Loucy (cell line): ENCODE measurements around the gene PMAIP1.

ENCODE experiments used
- EZH2phosphoT487 ChIP-seq: fragments of 200-600 bp; IDR thresholded peaks from 2 replicates; pipeline ENCODE4 v1.6.1; 2018; ENCODE audit warnings: antibody characterized with exemption, mild to moderate bottlenecking, moderate library complexity, borderline replicate concordance
- TF ChIP-seq, protein P1 (sequence below): fragments of 200-600 bp; sonication (generic); conservative IDR thresholded peaks from 2 replicates; pipeline ENCODE4 v1.5.1; 2014; ENCODE audit warnings: mild to moderate bottlenecking, antibody characterized with exemption, low read length

DNA sequence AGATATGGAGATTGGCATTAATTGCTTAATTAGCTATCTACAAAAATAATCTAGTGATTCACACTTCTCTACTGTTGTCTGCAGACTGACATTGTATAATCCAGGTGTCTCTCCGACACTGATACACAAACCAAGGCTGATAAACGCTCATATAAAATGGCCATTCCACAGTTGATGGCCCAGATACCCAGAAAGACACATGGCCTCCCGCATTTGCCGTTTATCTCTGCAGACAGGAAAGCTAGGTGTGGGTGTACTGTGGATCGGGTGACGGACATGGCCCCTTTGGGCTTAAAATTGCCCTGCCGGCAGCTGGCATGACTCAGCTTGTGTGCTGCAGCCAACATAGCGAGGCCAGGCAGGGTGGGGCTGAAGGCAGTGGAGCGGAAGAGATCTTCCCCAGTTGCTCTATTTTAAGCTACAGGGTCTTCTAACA is 18.5 kb downstream of the PMAIP1 start:
- TF ChIP-seq, protein P1, sequence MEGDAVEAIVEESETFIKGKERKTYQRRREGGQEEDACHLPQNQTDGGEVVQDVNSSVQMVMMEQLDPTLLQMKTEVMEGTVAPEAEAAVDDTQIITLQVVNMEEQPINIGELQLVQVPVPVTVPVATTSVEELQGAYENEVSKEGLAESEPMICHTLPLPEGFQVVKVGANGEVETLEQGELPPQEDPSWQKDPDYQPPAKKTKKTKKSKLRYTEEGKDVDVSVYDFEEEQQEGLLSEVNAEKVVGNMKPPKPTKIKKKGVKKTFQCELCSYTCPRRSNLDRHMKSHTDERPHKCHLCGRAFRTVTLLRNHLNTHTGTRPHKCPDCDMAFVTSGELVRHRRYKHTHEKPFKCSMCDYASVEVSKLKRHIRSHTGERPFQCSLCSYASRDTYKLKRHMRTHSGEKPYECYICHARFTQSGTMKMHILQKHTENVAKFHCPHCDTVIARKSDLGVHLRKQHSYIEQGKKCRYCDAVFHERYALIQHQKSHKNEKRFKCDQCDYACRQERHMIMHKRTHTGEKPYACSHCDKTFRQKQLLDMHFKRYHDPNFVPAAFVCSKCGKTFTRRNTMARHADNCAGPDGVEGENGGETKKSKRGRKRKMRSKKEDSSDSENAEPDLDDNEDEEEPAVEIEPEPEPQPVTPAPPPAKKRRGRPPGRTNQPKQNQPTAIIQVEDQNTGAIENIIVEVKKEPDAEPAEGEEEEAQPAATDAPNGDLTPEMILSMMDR = no peak
- TF ChIP-seq EZH2phosphoT487 = no peak
